Midbrain (tissue), 1 donor: ENCODE data around the gene ANKH.
"Not testable (repeated sequence)": the region's sequence is repeated elsewhere in the genome, so short reads cannot be mapped to it uniquely, and the experiment has no call there.

Experiments
- DNase-seq: peaks from one replicate; lab custom pipeline; 2025; lab: John Stamatoyannopoulos, UW

The ANKH gene

DNA sequence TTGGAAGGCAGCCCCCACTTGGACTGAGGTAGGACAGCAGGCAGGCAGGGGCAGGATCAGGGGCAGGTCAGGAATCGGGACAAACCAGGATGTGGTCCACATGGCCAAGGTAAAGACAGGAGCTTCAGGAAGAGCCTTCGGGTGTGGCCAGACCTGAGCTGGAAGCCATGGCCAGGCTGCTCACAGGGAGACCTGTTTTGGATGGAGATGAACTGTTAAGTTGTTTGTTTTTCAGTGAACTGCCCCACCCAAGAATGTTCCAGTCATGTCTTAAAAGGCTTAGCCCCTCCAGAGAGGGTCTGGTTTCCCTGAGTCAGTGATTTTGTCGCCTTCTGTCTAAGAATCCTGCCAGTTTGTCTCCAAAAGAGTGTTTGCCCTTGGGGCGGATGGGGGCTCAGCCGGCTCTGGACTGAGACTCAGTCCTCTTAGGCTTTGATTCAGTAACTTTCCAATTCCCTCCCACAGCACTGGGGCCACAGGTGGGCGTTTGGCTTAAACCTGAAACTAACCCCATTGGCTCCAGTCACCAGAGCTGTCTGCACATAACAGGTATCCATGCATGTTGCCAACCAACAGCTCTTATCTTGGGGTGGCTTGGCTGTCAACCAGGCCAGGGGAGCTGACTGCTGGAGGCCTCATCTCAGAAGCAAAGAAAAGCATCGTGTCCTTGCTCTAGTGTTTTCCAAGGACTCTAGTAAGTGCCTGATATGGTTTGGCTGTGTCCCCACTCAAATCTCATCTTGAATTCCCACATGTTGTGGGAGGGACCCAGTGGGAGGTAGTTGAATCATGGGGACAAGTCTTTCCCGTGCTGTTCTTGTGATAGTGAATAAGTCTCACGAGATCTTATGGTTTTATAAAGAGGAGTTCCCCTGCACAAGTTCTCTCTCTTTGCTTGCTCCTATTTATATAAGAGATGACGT lies 11.3 kb upstream of the ANKH start:
- DNase-seq: no peak

DNA sequence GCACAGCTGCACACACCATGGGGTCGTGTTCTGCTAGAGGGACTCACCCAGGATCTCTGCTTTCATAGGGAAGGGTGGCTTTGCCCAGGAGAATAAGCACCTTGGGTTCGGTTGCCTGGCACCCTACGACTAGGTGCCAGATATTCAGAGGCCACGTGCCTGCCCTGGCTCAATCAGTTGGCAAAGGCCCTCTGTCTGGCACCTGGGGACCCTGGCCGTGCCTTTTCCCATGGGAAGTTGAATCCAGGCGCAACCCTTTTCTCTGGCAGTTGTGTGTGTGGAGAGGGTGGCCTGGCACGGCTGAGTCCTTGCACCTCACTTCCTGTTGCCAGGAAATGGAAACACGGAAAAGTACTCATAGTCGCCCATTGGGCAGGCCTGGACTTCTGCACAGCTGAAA lies 10.2 kb upstream of the ANKH start:
- DNase-seq: no peak

DNA sequence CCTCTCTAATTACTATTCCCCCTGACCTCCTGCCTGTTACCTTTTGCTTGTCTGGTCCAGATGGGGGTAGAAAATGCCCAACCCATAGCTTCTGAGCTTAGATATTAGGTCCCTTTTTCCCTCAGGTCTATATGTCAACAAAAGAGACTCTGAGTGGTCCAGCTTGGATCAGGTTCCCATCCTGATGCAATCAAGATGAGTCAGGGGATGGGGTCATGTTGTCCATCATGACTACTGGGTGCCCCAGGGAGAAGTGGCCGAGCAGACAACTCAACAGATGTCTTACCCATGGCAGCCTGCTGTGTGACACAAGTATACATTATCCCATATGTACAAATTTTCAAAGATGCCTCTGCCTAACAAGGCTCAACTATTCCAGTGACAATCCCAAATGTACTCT lies 9.1 kb upstream of the ANKH start:
- DNase-seq: no peak

DNA sequence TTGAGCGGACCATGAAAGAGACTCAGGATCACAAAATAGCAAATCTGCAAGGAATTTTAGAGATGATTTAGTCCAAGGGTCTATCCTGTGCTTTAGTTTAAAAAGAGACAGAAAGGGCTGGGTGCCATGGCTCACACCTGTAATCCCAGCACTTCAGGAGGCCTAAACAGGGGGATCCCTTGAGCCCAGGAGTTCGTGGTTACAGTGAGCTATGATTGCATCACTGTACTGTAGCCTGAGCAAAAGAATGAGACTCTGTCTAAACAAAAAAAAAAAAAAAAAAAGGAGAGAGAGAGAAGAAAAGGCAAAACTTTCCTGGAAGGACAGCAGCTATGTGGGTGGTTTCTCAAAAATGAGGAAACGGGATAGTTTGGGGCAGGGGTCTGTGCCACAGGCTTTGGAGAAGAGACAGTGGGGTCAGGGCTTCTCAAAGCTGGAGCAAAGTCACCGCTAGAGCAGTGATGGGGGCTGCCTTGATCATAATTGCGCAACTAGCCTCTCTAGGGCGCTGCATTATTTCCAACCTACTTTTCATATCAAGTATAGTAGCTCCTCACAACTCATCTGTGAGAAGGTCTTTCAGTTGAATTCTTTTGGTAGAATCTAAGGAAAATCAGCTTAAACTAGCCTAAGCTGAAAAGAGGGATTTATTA lies 8.5 kb upstream of the ANKH start:
- DNase-seq: no peak

DNA sequence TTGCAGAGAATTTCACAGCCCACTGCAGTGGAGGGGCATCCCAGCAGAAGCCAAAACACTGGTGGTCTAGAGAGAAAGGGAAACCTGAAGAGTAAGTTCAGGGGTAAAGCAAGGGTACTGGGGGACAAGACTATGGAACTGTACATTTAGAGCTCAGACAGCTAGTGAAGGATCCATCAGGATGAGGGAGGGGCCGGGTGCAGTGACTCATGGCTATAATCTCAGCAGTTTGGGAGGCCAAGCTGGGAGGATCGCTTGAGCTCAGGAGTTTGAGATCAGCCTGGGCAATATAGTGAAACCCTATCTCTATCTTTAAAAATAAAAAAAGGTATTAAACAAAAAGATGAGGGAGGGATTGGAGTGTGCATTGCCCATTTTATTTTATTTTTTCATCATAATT lies 7.8 kb upstream of the ANKH start:
- DNase-seq: no peak

DNA sequence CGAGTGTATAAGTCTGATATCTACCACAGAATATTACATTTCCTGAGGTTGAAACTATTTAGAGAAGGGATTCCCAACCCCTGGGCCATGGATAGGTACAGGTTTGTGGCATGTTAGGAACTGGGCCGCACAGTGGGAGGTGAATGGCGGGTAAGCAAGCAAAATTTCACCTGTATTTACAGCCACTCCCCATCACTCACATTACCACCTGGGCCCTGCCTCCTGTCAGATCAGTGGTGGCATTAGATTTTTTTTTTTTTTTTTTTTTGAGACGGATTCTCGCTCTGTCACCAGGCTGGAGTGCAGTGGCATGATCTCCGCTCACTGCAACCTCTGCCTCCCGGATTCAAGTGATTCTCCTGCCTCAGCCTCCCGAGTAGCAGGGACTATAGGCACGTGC lies 6.6 kb upstream of the ANKH start:
- DNase-seq: not testable (repeated sequence)

DNA sequence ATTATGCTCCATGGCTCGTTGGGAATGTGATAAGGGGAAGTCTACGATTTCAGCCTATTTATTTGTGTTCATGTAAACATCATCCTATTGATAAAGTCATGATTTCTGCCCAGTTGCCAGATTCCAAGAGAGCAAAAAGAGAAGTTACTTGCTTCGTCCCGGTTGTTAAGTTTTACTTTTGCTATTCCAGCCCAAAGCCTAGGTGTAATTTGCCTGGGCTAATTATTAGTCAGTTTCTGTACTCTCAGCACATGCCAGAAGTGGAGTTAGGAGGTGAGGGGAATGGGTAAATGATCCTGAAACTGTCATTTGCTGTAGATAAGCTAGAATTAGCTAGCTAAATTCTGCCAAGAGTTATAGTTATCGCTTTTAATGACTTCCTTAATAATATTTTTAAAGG lies 4.5 kb upstream of the ANKH start:
- no peak for DNase-seq

DNA sequence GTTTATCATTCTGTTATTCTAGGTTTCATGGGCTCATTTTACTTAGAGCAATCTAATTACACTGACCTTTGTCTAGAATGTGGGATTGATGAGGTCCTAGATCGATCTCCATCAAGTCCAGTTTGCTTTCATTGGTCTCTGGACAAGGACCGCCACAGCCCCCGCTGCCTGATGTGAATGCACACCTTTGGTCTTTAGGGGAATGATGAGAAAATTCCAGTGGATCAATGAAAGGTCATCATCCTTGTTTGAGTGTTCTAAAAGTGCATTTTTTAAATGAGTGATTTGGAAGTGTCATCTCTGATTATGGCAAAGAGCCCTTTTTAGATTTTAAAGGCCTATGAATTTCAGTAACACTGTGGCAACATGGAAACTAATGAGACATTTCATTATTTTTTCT lies 2.2 kb upstream of the ANKH start:
- DNase-seq: no peak

DNA sequence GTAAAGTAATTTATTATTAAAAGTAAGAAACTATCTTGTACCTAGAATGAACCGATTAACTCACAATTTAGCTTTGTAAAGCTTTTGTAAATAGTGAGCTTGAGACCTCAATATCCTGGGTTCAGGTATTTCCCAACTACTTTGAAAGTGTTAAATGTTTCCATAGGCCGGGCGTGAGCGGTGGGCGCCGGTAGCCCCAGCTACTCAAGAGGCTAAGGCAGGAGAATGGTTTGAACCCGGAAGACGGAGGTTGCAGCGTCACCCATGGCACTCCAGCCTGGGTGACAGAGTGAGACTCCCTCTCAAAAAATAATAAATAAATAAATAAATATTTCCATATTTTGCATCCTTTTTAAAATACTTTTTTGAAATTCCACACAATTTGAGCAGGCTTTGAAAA lies 1.5 kb upstream of the ANKH start:
- DNase-seq: no peak

DNA sequence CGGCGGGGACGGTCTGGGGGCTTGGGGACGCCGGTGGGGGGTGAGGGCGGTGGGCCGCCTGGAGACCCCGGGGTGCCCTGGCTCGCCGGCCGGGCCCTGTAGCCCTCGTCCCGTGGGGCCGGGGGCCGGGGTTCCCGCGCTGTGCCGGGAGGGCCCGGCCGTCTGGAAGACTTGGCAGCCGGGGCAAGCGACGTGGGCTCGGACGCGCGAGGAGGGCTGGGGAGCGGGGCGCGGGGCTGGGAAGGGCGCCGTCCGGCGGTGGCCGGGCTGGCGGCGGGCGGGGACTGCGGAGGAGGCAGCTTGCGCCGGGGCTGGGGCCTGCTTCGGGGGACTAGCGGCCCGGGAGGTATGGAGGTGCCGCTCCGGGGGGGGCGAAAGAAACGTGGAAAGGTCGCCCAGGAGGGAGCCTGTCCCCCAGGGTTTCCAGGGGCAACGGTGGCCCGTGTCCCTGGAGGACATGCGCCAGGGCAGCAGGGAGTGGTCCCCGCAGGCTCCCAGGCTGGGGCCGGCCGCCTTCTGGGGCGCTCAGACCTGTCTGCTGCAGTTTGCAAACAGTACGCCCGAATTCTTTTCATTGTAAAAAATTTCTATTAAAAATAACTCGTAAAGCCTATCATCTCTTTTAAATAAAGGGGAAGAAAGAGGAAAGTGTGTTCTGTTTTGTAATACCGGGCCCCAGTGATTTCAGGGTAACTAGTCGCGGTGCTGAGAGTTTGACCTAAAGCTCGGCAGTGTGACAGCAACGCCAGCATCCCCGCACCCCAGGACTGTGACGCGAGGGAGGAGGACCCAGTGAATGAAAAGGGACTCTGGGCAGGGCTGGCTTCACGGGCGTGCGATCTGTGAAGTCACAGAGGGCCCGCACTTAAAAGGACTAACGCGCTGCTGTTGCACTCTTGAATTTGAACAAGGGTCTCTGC lies 752 bp upstream of the ANKH start:
- peak; percentile 66 for DNase-seq

DNA sequence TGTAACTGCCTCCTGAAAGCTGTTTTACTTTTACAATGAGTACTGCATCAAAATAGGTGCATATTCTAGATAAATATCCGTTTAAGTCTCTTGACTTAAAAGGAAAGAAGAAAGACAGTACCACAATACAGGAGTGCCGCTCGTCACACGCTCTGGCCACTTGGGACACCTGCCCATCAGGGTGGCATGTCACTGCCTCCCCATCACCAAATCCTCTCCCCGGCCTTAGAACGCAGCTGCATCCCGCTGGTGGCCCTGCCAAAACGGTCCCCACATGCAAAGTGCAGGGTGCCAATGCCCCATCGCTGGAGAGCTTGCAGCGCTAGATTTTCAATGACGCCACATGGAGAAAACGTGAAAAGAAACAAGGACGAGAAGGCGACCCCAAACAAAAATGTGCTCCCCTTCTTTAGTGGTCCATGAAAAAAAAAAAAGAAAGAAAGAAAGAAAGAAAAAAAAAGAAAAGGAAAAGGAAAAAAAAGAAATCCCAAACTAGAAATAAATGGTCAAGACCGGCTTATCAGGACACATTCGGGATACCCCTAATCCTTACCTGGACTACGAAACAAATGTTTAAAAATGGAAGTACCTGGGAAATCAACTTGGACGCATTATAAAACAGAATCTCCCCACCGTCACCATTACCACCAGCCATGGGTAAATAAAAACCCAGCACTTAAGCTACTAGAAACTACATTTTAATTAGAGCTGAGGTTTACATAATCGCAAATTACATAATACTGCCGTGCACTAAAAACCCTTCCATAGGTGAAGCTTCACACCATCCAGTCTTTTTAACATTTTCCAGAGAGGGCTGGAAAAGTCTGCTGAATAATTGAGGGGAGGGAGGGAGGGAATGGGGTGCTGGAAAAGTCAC lies 1.0 kb downstream of the ANKH start:
- DNase-seq: peak; percentile 53

DNA sequence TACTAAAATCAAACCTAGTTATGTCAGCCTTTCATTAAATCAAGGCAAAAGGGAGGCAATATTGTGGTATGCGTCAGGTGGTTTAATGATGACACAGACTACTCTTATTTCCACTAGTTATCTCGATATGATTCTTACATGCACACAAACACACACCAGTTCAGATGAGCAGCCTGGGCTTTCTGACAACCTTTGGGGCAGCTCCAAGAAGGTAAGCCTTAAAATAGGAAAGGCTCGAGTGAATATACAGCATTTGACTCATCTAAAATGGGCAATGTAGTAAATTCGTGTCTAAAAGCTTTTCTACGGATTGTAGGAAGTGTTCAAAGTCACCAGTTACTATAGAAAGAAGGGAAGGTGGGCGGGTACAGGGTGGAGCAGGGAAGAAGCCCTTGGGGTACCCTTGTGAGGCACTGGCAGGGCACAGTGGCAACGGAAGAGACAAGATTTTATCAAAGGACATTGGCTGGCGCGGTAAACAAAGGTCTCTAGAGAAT lies 1.9 kb downstream of the ANKH start:
- no peak for DNase-seq

DNA sequence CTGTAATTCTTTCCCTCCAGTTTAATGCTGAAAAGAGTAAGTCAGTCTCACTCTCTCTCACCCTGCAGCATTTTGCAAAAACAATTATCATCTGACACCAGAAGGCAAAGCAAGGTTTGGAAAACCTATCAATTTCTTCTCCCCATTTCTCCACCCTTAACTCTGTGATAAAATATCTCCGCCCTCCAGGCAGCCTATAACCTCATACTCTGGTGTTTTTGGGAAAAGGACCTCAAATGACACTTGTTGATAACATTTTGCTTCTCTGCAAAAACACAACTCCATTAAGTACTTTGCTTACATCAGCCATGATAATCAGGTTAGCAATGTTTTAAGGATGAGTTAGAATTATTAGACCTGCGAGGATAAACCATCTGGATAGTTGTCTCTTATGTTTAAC lies 2.3 kb downstream of the ANKH start:
- DNase-seq: peak; percentile 9

DNA sequence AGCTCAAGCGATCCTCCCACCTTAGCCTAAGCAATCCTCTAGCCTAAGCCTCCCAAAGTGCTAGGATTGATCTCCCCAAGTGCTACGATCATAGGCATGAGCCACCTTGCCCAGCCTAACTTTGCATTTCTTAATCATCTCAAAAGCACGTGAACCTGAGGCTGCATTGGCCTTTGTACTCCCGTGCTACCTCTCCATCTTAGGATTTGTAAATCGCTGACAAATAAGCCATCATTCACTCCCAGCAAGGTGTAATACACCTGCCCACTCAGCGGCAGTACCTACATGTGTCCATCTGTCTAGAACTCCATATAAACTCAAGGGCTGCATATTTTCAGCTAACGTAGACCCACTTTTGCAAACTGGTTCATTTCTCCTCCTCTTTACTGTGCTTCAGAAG lies 2.8 kb downstream of the ANKH start:
- DNase-seq: no peak

DNA sequence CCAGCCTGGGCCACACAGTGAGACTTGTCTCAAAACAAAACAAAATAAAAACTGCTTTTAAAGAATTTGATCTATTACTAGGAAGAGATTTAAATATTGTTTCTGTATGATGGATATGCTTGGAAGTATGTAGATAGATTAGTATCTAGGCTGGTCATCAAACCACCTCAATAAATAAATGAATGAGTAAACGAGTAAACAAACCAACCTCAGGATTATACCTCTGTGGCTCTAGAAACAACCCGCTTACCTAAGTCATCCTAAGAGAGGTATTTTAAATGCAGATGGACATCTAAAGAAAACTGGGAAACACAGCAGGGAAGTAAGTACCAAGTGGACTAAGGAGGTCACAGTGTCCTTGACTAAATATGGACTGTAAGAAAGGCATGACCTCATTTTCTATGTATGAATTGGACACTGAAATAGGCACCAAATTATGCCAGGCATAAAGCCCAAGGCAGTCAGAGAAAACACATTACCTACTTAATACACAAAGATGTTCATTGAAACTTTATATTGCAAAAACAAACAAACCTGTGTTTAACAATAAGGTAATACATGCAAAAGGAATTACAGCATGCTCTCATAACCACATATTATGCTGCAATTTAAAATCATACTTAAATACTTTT lies 7.3 kb downstream of the ANKH start:
- no peak for DNase-seq

DNA sequence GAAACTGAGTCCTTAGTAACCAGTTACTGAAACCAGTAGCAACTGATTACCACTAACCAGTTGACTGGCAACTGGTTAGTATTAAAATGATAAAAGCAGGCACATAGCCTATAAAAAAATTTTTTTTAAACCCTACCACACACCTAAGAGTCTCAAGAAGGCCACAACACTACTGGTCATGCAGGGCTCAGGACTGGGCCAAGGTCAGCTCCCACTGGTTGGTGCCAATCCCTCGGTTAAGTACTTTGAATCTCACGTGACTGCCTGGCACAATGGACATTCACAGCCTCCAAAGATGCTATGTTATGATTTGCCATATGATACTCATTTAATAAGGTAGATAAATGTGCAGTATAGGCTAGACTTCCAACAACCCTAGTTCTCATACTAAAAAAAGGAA lies 8.5 kb downstream of the ANKH start:
- DNase-seq: no peak

DNA sequence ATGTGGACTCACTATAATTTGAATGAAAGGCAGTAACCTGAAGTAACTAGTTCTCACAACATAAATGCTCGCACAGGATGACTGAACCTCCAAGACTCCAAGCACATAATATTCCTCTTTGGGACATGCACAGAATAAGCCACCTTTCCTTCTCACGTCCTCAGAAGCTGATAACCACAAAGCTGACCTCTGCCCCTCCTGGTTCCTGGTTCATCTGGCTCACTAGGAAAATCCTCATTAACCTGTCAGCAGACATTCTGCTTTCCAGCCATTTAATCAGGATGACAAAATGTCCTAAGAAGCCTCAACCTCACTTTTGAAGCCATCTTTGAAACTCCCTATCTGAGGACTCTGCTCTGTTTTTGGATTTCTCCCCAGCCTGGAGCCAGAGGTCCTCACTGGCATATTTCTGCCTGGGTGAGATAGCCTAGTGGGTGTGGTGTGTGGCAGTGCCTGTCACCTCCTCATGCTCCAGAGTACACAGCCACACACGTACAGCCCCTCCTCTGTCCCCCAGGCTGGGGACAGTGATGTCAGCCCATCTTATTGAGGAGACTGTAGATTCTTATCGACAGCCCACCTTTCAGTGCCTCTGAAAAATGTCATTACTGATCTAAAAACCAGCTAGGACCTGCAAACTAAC lies 10.3 kb downstream of the ANKH start:
- no peak for DNase-seq

DNA sequence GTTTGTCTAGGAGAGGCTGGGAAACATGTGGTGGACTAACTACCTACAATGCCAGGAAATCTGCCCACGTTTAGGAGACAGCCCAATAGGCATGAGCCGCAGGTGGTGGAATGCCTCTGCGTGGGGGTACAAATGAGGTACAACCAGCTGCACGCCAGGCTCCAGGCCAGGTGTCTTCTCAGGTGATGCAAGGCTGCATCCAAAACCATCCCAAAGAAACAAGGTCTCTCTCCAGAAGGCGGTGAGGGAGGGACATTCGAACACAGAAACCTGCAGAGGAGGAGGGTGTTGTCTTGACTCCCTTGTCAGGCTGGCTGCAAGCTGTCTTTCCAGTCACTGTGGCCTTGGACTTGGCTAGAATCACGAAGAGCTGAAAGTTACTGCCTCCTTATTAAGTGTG lies 11.6 kb downstream of the ANKH start:
- no peak for DNase-seq

DNA sequence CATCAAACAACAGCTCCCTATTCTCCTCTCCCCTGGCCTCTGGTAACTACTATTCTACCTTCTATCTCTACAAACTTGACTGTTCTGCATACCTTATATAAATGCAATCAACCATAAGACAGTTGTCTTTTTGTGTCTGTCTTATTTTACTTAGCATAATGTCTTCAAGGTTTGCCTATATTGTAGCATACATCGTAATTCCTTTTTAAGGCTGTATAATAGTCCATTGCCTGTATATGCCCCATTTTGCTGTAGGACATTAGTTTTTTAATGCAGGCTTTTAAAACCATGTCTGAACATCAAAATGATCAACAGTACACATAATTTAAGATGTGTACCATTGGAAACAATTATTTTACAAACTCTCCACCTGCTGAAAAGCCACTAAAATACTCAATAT lies 12.4 kb downstream of the ANKH start:
- no peak for DNase-seq

DNA sequence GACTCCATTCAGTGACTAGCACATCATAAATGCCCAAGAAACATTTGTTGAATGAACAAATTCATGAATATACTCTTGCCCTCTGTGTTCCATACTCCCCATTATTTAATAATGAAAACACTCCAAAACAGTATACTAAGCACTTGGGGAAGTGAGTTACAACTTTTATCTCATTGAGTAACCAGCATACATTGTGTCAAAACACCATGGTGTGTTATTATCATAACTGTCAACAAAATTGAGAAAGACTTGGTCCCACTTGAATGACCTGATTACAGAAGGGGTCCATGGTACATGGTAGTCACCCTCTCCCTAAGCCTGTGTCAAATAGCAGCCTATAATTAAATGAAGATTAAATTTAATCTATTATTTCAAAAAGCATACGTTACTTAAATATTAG lies 16.2 kb downstream of the ANKH start:
- DNase-seq: no peak
